ENCODE data around the gene MZB1. TPM values are rescaled to one million over a fixed set of nuclear protein-coding genes. Genes with fewer than 3 reads are reported as not detected.
A peak's percentile ranks its signal among the peaks of the same experiment; 100 is the strongest.

Gene MZB1
- total and polyA plus RNA-seq, 2 of the 13 experiments (the other 11 are each of a cell fraction or from before 2014, with no cell fraction given) = 0.31 to 0.40 TPM

DNA sequence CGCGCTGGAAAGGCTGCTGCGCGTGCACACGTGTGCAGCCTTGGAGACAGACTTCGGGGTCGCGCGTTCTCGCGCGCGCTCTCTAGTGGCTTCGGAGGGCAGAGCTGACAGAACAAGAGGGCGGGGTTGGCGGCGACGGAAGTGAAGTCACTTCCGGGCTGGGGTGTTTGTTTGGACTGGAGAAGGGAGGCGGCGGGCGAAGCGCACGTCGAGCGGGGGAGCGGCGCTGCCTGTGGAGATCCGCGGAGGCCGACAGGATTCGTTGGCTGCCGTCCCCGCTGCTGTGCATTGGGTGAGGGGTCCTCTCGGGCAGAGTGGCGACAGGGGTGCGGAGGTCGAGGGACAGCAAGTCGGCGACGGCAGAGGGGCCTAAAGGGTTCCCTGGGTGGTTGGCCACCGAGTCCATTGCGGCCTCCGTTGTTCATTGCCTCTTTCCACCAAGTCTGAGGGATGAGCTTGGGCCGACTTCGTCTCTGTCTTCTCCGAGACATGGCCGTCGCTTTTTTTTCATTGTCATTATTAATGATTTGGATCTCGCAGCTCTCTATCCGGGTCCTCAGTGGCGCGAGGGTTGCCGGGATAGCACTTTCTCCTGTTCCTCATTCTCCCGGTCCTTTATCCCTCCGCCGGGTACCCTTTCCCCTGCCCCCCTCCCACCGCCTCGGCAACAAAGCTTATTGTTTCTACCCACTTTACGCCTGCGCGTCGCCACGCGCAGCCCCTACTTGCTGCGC is 47.9 kb downstream of the MZB1 start, which contains the start of gene PAIP2 (continued):
- TF ChIP-seq, protein P1, sequence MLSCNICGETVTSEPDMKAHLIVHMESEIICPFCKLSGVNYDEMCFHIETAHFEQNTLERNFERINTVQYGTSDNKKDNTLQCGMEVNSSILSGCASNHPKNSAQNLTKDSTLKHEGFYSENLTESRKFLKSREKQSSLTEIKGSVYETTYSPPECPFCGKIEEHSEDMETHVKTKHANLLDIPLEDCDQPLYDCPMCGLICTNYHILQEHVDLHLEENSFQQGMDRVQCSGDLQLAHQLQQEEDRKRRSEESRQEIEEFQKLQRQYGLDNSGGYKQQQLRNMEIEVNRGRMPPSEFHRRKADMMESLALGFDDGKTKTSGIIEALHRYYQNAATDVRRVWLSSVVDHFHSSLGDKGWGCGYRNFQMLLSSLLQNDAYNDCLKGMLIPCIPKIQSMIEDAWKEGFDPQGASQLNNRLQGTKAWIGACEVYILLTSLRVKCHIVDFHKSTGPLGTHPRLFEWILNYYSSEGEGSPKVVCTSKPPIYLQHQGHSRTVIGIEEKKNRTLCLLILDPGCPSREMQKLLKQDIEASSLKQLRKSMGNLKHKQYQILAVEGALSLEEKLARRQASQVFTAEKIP (CRISPR knock-in tag; IDR thresholded peaks at IDR 0.05; ENCODE audit: borderline replicate concordance) = no peak
- TF ChIP-seq, protein P2, sequence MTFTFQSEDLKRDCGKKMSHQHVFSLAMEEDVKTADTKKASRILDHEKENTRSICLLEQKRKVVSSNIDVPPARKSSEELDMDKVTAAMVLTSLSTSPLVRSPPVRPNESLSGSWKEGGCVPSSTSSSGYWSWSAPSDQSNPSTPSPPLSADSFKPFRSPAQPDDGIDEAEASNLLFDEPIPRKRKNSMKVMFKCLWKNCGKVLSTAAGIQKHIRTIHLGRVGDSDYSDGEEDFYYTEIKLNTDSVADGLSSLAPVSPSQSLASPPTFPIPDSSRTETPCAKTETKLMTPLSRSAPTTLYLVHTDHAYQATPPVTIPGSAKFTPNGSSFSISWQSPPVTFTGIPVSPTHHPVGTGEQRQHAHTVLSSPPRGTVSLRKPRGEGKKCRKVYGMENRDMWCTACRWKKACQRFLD (CRISPR knock-in tag; IDR thresholded peaks at IDR 0.05; ENCODE audit: borderline replicate concordance) = 0 out of 2 replicates have a peak, but pooled peaks have one; percentile 23
- peak; percentile 65; the same call in 1 of the 2 replicates for TF ChIP-seq HIVEP1 (CRISPR knock-in tag; IDR thresholded peaks at IDR 0.05)
- 0 out of 2 replicates have a peak, but pooled peaks have one; percentile 10 for TF ChIP-seq CHD2 (IDR thresholded peaks at IDR 0.05; ENCODE audit: low read depth, low read length)
- TF ChIP-seq ZNF263 (CRISPR knock-in tag; IDR thresholded peaks at IDR 0.05) = no peak
- peak; percentile 42; the same call in 1 of the 2 replicates for TF ChIP-seq TRIM24 (CRISPR knock-in tag; IDR thresholded peaks at IDR 0.05)
- no peak for TF ChIP-seq ZBTB1 (CRISPR knock-in tag; IDR thresholded peaks at IDR 0.05; ENCODE audit: borderline replicate concordance)
- peak; percentile 92 for TF ChIP-seq SRY (CRISPR knock-in tag; IDR thresholded peaks at IDR 0.05)
- no peak for TF ChIP-seq ZNF382 (CRISPR knock-in tag; IDR thresholded peaks at IDR 0.05; ENCODE audit: borderline replicate concordance)
- TF ChIP-seq YEATS4 (CRISPR knock-in tag; IDR thresholded peaks at IDR 0.05; ENCODE audit: borderline replicate concordance) = peak; percentile 87
- peak; percentile 29; the same call in 1 of the 2 replicates for TF ChIP-seq ZNF343 (CRISPR knock-in tag; IDR thresholded peaks at IDR 0.05)
- no peak for TF ChIP-seq ZNF260 (CRISPR knock-in tag; IDR thresholded peaks at IDR 0.05; ENCODE audit: borderline replicate concordance, low read depth)
- TF ChIP-seq PTBP1 (IDR thresholded peaks at IDR 0.05; ENCODE audit: low read depth, low read length, poor library complexity, severe bottlenecking) = no peak
- TF ChIP-seq POGZ (CRISPR knock-in tag; IDR thresholded peaks at IDR 0.05) = peak; percentile 76
- TF ChIP-seq, protein P3, sequence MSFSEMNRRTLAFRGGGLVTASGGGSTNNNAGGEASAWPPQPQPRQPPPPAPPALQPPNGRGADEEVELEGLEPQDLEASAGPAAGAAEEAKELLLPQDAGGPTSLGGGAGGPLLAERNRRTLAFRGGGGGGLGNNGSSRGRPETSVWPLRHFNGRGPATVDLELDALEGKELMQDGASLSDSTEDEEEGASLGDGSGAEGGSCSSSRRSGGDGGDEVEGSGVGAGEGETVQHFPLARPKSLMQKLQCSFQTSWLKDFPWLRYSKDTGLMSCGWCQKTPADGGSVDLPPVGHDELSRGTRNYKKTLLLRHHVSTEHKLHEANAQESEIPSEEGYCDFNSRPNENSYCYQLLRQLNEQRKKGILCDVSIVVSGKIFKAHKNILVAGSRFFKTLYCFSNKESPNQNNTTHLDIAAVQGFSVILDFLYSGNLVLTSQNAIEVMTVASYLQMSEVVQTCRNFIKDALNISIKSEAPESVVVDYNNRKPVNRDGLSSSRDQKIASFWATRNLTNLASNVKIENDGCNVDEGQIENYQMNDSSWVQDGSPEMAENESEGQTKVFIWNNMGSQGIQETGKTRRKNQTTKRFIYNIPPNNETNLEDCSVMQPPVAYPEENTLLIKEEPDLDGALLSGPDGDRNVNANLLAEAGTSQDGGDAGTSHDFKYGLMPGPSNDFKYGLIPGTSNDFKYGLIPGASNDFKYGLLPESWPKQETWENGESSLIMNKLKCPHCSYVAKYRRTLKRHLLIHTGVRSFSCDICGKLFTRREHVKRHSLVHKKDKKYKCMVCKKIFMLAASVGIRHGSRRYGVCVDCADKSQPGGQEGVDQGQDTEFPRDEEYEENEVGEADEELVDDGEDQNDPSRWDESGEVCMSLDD (CRISPR knock-in tag; IDR thresholded peaks at IDR 0.05; ENCODE audit: borderline replicate concordance) = no peak
- TF ChIP-seq, protein P4, sequence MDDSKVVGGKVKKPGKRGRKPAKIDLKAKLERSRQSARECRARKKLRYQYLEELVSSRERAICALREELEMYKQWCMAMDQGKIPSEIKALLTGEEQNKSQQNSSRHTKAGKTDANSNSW (CRISPR knock-in tag; IDR thresholded peaks at IDR 0.05; ENCODE audit: borderline replicate concordance) = no peak
- TF ChIP-seq EEA1 (CRISPR knock-in tag; IDR thresholded peaks at IDR 0.05; ENCODE audit: borderline replicate concordance) = no peak
- TF ChIP-seq MAF1 (CRISPR knock-in tag; IDR thresholded peaks at IDR 0.05; ENCODE audit: borderline replicate concordance) = peak; percentile 79; the same call in 1 of the 2 replicates
- no peak; the same call in 1 of the 2 replicates for TF ChIP-seq ZC3H13 (CRISPR knock-in tag; IDR thresholded peaks at IDR 0.05)
- TF ChIP-seq ZNF350 (CRISPR knock-in tag; IDR thresholded peaks at IDR 0.05; ENCODE audit: borderline replicate concordance, low read depth) = no peak; the same call in 1 of the 2 replicates
- peak; percentile 55; the same call in 1 of the 2 replicates for TF ChIP-seq ZNF775 (CRISPR knock-in tag; IDR thresholded peaks at IDR 0.05; ENCODE audit: borderline replicate concordance)
- TF ChIP-seq, protein P5, sequence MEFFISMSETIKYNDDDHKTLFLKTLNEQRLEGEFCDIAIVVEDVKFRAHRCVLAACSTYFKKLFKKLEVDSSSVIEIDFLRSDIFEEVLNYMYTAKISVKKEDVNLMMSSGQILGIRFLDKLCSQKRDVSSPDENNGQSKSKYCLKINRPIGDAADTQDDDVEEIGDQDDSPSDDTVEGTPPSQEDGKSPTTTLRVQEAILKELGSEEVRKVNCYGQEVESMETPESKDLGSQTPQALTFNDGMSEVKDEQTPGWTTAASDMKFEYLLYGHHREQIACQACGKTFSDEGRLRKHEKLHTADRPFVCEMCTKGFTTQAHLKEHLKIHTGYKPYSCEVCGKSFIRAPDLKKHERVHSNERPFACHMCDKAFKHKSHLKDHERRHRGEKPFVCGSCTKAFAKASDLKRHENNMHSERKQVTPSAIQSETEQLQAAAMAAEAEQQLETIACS (CRISPR knock-in tag; IDR thresholded peaks at IDR 0.05) = peak; percentile 100
